ENCODE results near the gene CHI3L2.

GRCh38 chr1:111214074-111214801, 13.3 kb upstream of the CHI3L2 start:
- TF ChIP-seq CTCF (IDR thresholded peaks at IDR 0.05; ENCODE audit: poor library complexity, severe bottlenecking) (no peak), REST (IDR thresholded peaks at IDR 0.05; ENCODE audit: borderline replicate concordance) (no peak), RAD21 (conservative IDR thresholded peaks at IDR 0.05) (no peak), SMC3 (conservative IDR thresholded peaks at IDR 0.05; ENCODE audit: poor library complexity) (no peak), TAF1 (IDR thresholded peaks at IDR 0.05; ENCODE audit: low read depth) (no peak), EZH2 (IDR thresholded peaks at IDR 0.05; ENCODE audit: borderline replicate concordance, insufficient read depth, low read length, poor library complexity, severe bottlenecking) (no peak), EP300 (conservative IDR thresholded peaks at IDR 0.05; ENCODE audit: poor library complexity, severe bottlenecking) (no peak)
